NOMO-1 (cell line): ENCODE data around the gene HMCN2.
A peak's percentile ranks its signal among the peaks of the same experiment; 100 is the strongest.

Experiments used
- DNase-seq, 2 experiments: peaks; one replicate each; lab custom pipeline; 2025; ENCODE audit not compliant: unreplicated experiment in 2 of 2; lab: John Stamatoyannopoulos, UW

The HMCN2 gene

GRCh38 chr9:130265431-130266235 is at the start of gene HMCN2:
Gene HMCN2, plus strand, starts transcription at chr9:130265760. Its CDS starts 119 bp downstream, at chr9:130265879.
- DNase-seq, result no peak

DNA sequence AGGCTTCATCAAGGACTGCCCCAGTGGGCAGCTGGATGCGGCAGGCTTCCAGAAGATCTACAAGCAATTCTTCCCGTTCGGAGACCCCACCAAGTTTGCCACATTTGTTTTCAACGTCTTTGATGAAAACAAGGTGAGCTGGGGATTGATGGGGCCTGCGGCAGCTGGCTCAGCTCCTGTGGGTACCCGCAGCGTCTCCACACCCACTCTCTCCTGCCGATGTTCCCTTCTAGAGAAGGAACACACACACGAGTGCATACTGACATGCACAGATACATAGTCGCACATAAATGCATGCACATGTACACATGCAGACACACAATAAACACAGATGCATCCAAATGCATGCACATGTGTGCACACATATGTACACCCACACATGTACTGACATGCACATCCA is 47.7 kb upstream of the HMCN2 start:
- DNase-seq, result no peak

- DNase-seq, result no peak
These were observed 45.9 kb upstream of the HMCN2 start for GRCh38 chr9:130219661-130220096.

DNA sequence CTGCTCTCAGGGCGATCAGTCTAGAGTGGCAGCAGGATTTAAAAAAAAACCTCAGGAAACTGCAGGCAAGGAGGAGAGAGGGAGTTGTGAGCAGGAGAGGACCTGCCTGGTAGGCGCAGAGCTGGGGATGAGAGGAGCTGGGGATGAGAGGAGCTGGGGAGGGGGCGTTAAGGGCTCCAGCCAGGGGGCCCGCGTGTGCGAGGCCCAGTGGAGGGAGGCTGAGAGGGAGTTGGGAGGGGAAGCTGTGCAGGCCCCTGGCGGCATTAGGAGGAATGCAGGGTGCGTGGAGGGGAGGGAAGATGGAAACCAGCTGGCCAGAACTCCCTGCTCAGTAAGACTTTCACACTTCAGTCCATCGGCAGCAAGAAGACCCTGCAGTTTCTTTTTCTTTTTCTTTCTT is 45.2 kb upstream of the HMCN2 start:
- DNase-seq, result no peak

DNA sequence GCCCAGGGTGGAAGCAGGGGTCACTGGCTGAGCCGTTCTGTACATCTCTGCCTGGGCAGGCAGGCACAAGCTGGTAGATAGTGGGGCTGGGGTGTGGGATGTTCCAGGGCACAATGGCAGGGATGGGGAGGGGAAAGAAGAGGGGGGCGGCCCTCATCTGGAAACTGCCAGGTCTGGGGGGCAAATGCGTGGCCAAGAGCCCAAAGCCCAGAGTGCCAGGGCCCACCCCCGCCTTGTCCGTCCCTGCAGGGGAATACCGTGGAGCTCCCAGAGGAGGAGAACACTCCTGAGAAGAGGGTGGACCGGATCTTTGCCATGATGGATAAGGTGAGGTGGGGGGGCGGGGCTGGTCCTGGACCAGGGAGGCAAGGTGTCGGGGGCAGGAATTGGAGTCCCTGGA is 42.7 kb upstream of the HMCN2 start:
- DNase-seq, result no peak

DNA sequence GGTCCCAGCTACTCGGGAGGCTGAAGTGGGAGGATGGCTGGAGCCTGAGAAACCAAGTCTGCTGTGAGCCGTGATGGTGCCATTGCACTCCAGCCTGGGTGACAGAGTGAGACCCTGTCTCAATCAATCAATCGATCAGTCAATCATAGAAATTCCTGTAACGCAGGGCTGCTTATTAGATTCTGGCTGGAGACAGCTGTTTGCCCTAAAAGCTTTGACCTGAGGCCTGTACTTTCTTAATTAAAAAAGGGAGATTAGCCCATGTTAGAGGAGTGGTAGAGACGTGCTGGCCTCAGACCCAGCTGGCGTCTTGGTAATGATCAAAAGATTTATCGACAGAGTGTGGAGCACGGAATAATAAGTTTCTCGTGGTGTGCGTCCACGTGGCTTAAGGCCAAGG is 40.5 kb upstream of the HMCN2 start:
- DNase-seq, result no peak

- no peak for DNase-seq
These were observed 40.0 kb upstream of the HMCN2 start for GRCh38 chr9:130225586-130225985.

- DNase-seq, result no peak
These were observed 39.4 kb upstream of the HMCN2 start for GRCh38 chr9:130226112-130226511.

GRCh38 chr9:130227833-130228232 is 37.7 kb upstream of the HMCN2 start:
- DNase-seq, result no peak

GRCh38 chr9:130229759-130230158 is 35.8 kb upstream of the HMCN2 start:
- no peak for DNase-seq

DNA sequence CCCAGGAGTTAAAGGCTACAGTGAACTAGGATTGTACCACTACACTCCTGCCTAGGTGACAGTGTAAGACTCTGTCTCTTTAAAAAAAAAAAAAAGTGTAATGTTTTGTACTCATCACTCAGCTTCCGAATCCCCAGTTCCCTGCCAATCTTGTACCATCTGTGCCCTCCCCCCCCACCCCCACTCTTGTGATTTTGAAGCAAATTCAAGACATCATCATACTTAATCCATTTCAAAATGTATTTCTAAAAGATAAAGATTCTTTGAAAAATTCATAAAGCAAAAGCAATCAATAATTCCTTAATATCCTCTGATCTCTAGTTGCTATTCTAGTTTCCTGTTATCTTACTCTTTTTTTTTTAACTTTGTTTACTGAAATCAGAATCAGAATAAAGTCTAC is 34.9 kb upstream of the HMCN2 start:
- no peak for DNase-seq

GRCh38 chr9:130232899-130233586 is 32.5 kb upstream of the HMCN2 start:
- DNase-seq, result no peak

GRCh38 chr9:130233587-130233945 is 32.0 kb upstream of the HMCN2 start:
- no peak for DNase-seq

GRCh38 chr9:130234340-130235260 is 31.0 kb upstream of the HMCN2 start:
- DNase-seq, result no peak

GRCh38 chr9:130235558-130236435 is 29.8 kb upstream of the HMCN2 start:
- DNase-seq, result peak; percentile 6 to 22

GRCh38 chr9:130236436-130236985 is 29.0 kb upstream of the HMCN2 start:
- DNase-seq, result no peak

GRCh38 chr9:130237076-130237475 is 28.5 kb upstream of the HMCN2 start:
- DNase-seq, result no peak

GRCh38 chr9:130237763-130238524 is 27.6 kb upstream of the HMCN2 start:
- DNase-seq, result no peak

DNA sequence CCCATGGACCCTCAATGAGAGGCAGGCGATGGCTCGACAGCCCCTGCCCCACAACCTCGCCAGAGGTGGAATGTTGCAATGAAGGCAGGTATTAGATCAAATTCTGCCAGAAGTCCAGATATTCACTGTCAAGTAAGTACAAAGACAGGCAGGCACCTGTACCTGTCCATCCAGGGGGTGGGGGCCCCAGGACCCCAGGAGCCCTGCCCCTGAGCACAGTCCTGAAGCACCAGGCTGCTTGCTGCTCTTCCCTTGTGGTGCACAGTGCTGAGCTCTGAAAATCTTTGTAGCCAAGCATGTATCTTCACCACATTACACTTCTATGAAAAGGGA is 26.2 kb upstream of the HMCN2 start:
- no peak for DNase-seq
